BE2C (cell line): ENCODE data around the gene TPM3.
"Not testable (repeated sequence)": the region's sequence is repeated elsewhere in the genome, so short reads cannot be mapped to it uniquely, and the experiment has no call there.

Experiments used
- DNase-seq: peaks from one replicate; pipeline ENCODE4 v3.0.0-alpha.2; 2020
- H3K27me3 ChIP-seq: fragments of 250-450 bp; sonication (Bioruptor Pico); 2 replicates; pipeline ENCODE4 v1.5.1; 2020; ENCODE audit warnings: mild to moderate bottlenecking
- H3K36me3 ChIP-seq: fragments of 250-450 bp; sonication (Bioruptor Pico); 2 replicates; pipeline ENCODE4 v1.5.1; 2020; ENCODE audit warnings: mild to moderate bottlenecking
- H3K4me1 ChIP-seq: fragments of 250-450 bp; sonication (Bioruptor Pico); 2 replicates; pipeline ENCODE4 v1.5.1; 2020
- H3K4me3 ChIP-seq: 2 replicates; pipeline ENCODE4 v1.5.1; 2011; ENCODE audit warnings: low read depth, low read length
- H3K9me3 ChIP-seq: fragments of 250-450 bp; sonication (Bioruptor Pico); 2 replicates; pipeline ENCODE4 v1.5.1; 2020
- TF ChIP-seq, protein P1 (sequence below): IDR thresholded peaks from 2 replicates; pipeline ENCODE4 v1.5.1; 2012; ENCODE audit warnings: mild to moderate bottlenecking, low read depth, low read length

Gene TPM3

DNA sequence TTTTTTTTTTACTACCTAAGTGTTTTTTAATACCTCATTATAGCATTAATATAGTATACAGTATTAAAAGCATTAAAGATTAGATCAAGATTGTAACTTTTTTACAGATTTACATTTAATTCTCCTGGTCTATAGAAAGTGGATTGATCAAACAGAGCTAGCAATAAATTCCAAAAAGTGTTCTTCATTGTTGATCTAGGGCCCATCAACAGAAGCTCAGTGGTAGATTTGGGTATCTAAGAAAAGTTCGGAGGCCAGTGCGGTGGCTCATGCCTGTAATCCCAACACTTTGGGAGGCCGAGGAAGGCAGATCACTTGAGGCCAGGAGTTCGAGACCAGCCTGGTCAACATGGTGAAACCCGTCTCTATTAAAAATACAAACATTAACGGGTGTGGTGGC lies 49.5 kb downstream of the TPM3 start:
- H3K4me3 ChIP-seq: no peak overlapping the region
- H3K9me3 ChIP-seq: no peaks in the 10 kb centered on the region
- H3K27me3 ChIP-seq: no peaks in the 10 kb centered on the region
- H3K4me1 ChIP-seq: no peaks in the 10 kb centered on the region
- no peaks in the 10 kb centered on the region for H3K36me3 ChIP-seq
- TF ChIP-seq, protein P1, sequence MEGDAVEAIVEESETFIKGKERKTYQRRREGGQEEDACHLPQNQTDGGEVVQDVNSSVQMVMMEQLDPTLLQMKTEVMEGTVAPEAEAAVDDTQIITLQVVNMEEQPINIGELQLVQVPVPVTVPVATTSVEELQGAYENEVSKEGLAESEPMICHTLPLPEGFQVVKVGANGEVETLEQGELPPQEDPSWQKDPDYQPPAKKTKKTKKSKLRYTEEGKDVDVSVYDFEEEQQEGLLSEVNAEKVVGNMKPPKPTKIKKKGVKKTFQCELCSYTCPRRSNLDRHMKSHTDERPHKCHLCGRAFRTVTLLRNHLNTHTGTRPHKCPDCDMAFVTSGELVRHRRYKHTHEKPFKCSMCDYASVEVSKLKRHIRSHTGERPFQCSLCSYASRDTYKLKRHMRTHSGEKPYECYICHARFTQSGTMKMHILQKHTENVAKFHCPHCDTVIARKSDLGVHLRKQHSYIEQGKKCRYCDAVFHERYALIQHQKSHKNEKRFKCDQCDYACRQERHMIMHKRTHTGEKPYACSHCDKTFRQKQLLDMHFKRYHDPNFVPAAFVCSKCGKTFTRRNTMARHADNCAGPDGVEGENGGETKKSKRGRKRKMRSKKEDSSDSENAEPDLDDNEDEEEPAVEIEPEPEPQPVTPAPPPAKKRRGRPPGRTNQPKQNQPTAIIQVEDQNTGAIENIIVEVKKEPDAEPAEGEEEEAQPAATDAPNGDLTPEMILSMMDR: no peak
- DNase-seq: no peak

DNA sequence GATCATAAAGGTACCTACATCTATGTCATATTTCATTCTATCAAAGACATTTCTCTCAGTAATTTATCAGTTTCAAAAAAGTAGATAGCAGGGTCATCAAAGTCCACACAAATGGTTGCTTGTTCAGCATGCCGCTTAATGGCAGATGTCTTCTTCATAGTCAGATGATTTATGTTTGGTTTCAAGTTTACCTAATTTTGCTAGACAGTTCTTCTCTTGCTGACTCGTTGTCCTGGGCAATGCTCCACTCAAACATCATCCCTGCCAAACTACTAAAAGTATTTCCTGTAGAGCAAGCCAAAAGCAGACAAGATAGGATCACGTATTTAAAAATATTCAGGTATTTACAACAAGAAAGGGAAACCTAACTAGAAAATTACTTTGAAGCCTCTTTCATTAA lies 50.7 kb downstream of the TPM3 start:
- no peak overlapping the region for H3K4me3 ChIP-seq
- no peaks in the 10 kb centered on the region for H3K9me3 ChIP-seq
- no peaks in the 10 kb centered on the region for H3K27me3 ChIP-seq
- no peaks in the 10 kb centered on the region for H3K4me1 ChIP-seq
- H3K36me3 ChIP-seq: no peaks in the 10 kb centered on the region
- TF ChIP-seq, protein P1: no peak
- DNase-seq: no peak

DNA sequence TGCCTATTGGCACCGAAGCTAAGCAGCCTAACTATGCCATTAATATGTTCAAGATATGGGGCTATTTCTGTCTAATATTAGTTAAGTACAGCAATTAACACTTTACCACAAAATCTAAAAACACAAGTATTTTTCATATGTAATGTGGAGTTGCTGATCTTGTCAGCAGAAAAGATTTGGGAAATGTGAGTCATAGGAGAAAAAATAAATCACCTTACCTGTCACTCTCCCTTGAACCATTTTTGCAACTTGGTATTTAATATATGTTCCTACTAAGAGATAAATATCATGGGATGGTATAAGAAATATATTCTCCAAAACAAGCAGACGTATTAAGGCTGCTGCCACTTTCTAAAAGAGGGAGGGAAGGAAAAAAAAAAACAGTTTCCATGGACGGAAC lies 54.0 kb downstream of the TPM3 start:
- TF ChIP-seq, protein P1: no peak
- Histone ChIP-seq H3K27me3 (no peaks in the 10 kb centered on the region), H3K36me3 (no peaks in the 10 kb centered on the region), H3K4me3 (no peak overlapping the region), H3K4me1 (no peaks in the 10 kb centered on the region), H3K9me3 (no peaks in the 10 kb centered on the region)
- no peak for DNase-seq

DNA sequence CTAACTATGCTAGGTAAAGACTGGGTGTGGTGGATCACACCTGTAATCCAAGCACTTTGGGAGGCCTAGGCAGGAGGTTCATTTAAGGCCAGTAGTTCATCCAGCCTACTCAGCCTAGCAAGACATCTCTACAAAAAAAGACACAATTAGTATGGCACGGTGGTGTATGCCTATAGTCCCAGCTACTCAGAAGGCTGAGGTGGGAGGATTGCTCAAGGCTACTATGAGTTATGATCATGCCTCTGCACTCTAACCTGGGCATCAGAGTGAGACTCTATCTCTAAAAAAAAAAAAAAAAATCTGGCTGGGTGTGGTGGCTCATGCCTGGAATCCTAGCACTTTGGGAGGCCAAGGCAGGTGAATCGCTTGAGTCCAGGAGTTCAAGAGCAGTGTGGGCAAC lies 58.6 kb downstream of the TPM3 start:
- no peak for DNase-seq
- Histone ChIP-seq H3K36me3 (no peaks in the 10 kb centered on the region), H3K4me3 (no peak overlapping the region), H3K9me3 (no peaks in the 10 kb centered on the region), H3K4me1 (no peaks in the 10 kb centered on the region), H3K27me3 (no peaks in the 10 kb centered on the region; the same call in 1 of the 2 replicates)
- TF ChIP-seq, protein P1: no peak

DNA sequence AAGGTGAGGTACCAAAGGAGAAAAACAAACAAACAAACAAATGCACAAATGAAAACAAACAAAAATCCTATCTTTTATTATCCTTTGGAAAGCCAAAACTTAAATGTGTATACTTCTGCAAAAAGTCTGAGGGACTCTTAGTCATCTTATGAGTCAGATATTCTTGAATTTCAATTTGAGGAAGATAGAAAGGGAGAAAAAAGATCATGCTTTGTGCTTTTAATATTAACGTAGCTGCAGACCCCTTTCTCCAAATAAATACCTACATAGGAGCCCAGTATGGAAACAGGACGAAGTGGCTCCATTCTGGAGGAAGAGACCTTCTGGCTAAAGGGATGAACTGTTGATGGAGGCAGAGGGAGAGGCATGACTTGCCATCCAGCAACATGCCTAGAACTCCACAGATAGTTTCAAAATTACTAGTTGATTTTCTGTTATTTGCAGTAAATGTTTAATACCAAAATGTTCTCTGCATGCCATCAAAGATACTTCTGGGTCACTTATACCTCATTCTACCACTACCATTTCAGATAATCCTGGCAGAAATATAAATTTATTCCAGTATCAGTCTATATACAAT lies 62.4 kb downstream of the TPM3 start:
- TF ChIP-seq, protein P1: no peak
- no peak for DNase-seq

DNA sequence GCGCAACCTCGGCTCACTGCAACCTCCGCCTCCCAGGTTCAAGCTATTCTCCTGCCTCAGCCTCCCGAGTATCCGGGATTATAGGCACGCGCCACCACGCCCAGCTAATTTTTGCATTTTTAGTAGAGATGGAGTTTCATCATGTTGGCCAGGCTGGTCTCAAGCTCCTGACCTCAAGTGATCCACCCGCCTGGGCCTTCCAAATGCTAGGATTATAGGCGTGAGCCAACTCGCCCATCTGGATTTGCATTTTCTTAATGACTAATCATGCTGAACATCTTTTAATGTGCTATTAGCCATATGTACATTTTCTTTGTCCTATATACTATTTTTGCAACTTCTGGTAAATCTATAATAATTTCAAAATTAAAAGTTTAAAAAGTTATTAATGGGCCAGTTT lies 68.7 kb downstream of the TPM3 start:
- H3K36me3 ChIP-seq, H3K4me1 ChIP-seq, H3K4me3 ChIP-seq, H3K9me3 ChIP-seq, DNase-seq, H3K27me3 ChIP-seq: not testable (repeated sequence)

More for the DNA sequence above, 62.4 kb downstream of the TPM3 start:
- no peaks in the 10 kb centered on the region; the same call in 1 of the 2 replicates for H3K27me3 ChIP-seq
- no peaks in the 10 kb centered on the region for H3K4me1 ChIP-seq
- no peak overlapping the region for H3K4me3 ChIP-seq
- H3K9me3 ChIP-seq: no peaks in the 10 kb centered on the region
- H3K36me3 ChIP-seq: no peaks in the 10 kb centered on the region

DNA sequence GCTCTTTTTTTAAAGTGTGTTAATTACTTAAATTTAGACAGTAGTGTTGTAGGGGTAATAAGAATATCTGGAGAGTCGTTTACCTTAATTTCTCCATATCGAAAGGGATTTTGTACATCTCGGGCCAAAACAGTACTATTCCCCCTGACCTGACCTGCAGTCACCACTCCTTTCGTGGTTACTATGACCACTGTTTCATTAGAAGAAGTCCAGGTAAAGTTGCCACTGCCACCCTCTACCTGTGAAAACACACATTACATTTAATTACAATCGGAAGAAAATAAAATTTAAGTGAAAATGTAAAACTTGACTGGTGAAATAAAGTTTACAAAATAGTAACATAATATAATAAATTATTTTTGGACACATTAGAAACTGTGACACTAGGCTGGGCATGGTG lies 74.3 kb downstream of the TPM3 start:
- no peaks in the 10 kb centered on the region for H3K9me3 ChIP-seq
- TF ChIP-seq, protein P1: no peak
- no peak overlapping the region for H3K4me3 ChIP-seq
- peaks cover 4% of the 10 kb centered on the region; the same call in 1 of the 2 replicates for H3K27me3 ChIP-seq
- DNase-seq: no peak
- H3K4me1 ChIP-seq: no peaks in the 10 kb centered on the region
- H3K36me3 ChIP-seq: no peaks in the 10 kb centered on the region
